HFFc6 (cell line): Measurements from ENCODE around the gene SPEN. TPM values are rescaled to one million over a fixed set of nuclear protein-coding genes. Genes with fewer than 3 reads are reported as not detected.

Source experiments
- DNase-seq: peaks from one replicate; pipeline ENCODE4 v3.0.0-alpha.2; 2018
- H3K27ac Mint-ChIP-seq: 2 replicates; pipeline ENCODE4 v1.8.0; 2020; ENCODE audit warnings: mild to moderate bottlenecking, mixed read lengths
- H3K27me3 Mint-ChIP-seq: 2 replicates; pipeline ENCODE4 v1.8.0; 2021; ENCODE audit warnings: mild to moderate bottlenecking, moderate library complexity, mixed read lengths; ENCODE audit not compliant: insufficient read depth
- H3K36me3 Mint-ChIP-seq: 2 replicates; pipeline ENCODE4 v1.8.0; 2021; ENCODE audit warnings: low read depth, mixed read lengths
- H3K4me1 Mint-ChIP-seq: 2 replicates; pipeline ENCODE4 v1.8.0; 2020; ENCODE audit warnings: low read depth, mixed read lengths
- H3K4me3 Mint-ChIP-seq: 2 replicates; pipeline ENCODE4 v1.8.0; 2020; ENCODE audit warnings: mild to moderate bottlenecking, moderate library complexity, mixed read lengths
- H3K9me3 Mint-ChIP-seq: 2 replicates; pipeline ENCODE4 v1.8.0; 2020; ENCODE audit warnings: mild to moderate bottlenecking, mixed read lengths
- CTCF ChIP-seq: fragments of 200-600 bp; sonication (generic); IDR thresholded peaks from 2 replicates; pipeline ENCODE4 v1.5.0; 2021; ENCODE audit warnings: antibody characterized with exemption, mild to moderate bottlenecking
- total RNA-seq, 6 experiments: library from RNA; stranded (reverse); fragmentation: NEBNext Ultra II Directional; extraction: Animal tissue kit (Norgen Biotek cat#: 25700); gene quantifications; 2 replicates in 1 of 6; 3 replicates in 5 of 6; pipeline ENCODE4 v1.2.3, GENCODE V29; 2021

SPEN gene
- total RNA-seq, 6 experiments from 2014 or later, result 25.7 to 30.2 (median 27.6) TPM

- Mint-ChIP-seq H3K4me1 (peaks cover 27% of the 10 kb centered on the region), H3K27me3 (no peaks in the 10 kb centered on the region)
- no peak for TF ChIP-seq CTCF
These were observed 19.8 kb downstream of the SPEN start for GRCh38 chr1:15867288-15867687.

GRCh38 chr1:15869413-15869812 lies 21.9 kb downstream of the SPEN start:
- Mint-ChIP-seq H3K36me3 (peaks cover 14% of the 10 kb centered on the region), H3K27ac (no peak overlapping the region), H3K4me1 (peaks cover 36% of the 10 kb centered on the region), H3K27me3 (no peaks in the 10 kb centered on the region), H3K4me3 (no peak overlapping the region), H3K9me3 (no peaks in the 10 kb centered on the region)
- TF ChIP-seq CTCF, result no peak
- DNase-seq, result no peak

More at GRCh38 chr1:15867288-15867687, 19.8 kb downstream of the SPEN start:
- H3K36me3 Mint-ChIP-seq, result no peaks in the 10 kb centered on the region
- DNase-seq, result no peak
- no peak overlapping the region for H3K4me3 Mint-ChIP-seq
- no peaks in the 10 kb centered on the region for H3K9me3 Mint-ChIP-seq
- H3K27ac Mint-ChIP-seq, result no peak overlapping the region

GRCh38 chr1:15870421-15870820 lies 22.9 kb downstream of the SPEN start:
- DNase-seq, result peak; percentile 29
- no peaks in the 10 kb centered on the region for H3K27me3 Mint-ChIP-seq
- H3K4me3 Mint-ChIP-seq, result no peak overlapping the region
- TF ChIP-seq CTCF, result no peak
- peak overlapping the region; percentile 70 for H3K27ac Mint-ChIP-seq
- peaks cover 36% of the 10 kb centered on the region for H3K4me1 Mint-ChIP-seq
- H3K36me3 Mint-ChIP-seq, result peaks cover 18% of the 10 kb centered on the region
- no peaks in the 10 kb centered on the region for H3K9me3 Mint-ChIP-seq

GRCh38 chr1:15874471-15874870 lies 27.0 kb downstream of the SPEN start:
- Mint-ChIP-seq H3K4me3 (no peak overlapping the region), H3K36me3 (peaks cover 24% of the 10 kb centered on the region), H3K9me3 (no peaks in the 10 kb centered on the region), H3K27me3 (no peaks in the 10 kb centered on the region), H3K27ac (no peak overlapping the region), H3K4me1 (peaks cover 23% of the 10 kb centered on the region)
- TF ChIP-seq CTCF, result no peak
- no peak for DNase-seq

DNA sequence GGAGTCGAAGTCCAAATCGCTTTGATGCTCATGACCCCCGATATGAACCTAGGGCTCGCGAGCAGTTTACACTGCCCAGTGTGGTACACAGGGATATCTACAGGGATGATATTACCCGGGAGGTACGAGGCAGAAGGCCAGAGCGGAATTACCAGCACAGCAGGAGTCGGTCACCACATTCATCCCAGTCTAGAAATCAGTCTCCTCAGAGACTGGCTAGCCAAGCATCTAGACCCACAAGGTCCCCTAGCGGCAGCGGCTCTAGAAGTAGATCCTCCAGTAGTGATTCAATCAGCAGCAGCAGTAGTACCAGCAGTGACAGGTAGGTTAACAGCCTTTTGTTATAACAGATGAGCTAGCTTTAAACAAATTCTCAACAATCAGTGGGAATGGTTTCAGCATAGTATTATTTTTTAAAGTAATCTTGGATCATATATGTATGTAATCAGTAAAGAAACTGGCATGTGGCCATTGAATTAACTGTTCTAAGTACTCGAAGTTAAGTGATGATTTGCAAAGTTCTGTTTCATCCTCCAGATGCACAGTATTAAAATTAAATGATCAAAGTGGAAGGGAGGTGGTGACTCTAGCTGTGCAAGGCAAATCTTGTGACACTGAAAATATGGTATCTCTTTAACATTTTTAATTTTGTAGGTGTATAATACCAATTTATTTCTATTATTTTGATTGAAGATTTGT lies 29.0 kb downstream of the SPEN start:
- peaks cover 24% of the 10 kb centered on the region for H3K36me3 Mint-ChIP-seq
- H3K27ac Mint-ChIP-seq, result no peak overlapping the region
- DNase-seq, result no peak
- no peaks in the 10 kb centered on the region for H3K9me3 Mint-ChIP-seq
- H3K27me3 Mint-ChIP-seq, result no peaks in the 10 kb centered on the region
- peak; percentile 30; the same call in 1 of the 2 replicates for TF ChIP-seq CTCF
- H3K4me3 Mint-ChIP-seq, result no peak overlapping the region
- peaks cover 9% of the 10 kb centered on the region; the same call in 1 of the 2 replicates for H3K4me1 Mint-ChIP-seq
